SK-N-SH (cell line): ENCODE data around the gene PRDM5. TPM values are rescaled to one million over a fixed set of nuclear protein-coding genes. Genes with fewer than 3 reads are reported as not detected.

ENCODE experiments used
- CHD2 ChIP-seq: fragments of 150-350 bp; IDR thresholded peaks from 2 replicates; pipeline ENCODE4 v1.6.1; 2018; ENCODE audit warnings: low read length; ENCODE audit not compliant: partially characterized antibody
- ELF1 ChIP-seq: IDR thresholded peaks from 2 replicates; pipeline ENCODE4 v1.4.0; 2012
- EZH2phosphoT487 ChIP-seq: fragments of 200-600 bp; sonication (generic); IDR thresholded peaks from 2 replicates; pipeline ENCODE4 v1.6.1; 2017; ENCODE audit warnings: low read depth, mixed run types, mild to moderate bottlenecking, antibody characterized with exemption, moderate library complexity, borderline replicate concordance
- FOXJ3 ChIP-seq: sonication (generic); formaldehyde crosslinking; IDR thresholded peaks from 2 replicates; pipeline ENCODE4 v1.5.1; 2020; ENCODE audit warnings: mild to moderate bottlenecking, missing genetic modification reagents
- IRF3 ChIP-seq: fragments of 150-350 bp; IDR thresholded peaks from 2 replicates; pipeline ENCODE4 v1.6.1; 2016; ENCODE audit warnings: mild to moderate bottlenecking, low read depth, low read length
- MEF2A ChIP-seq: IDR thresholded peaks from 2 replicates; pipeline ENCODE4 v1.4.0; 2012; ENCODE audit warnings: low read depth, borderline replicate concordance
- NFIC ChIP-seq: IDR thresholded peaks from 2 replicates; pipeline ENCODE4 v1.4.0; 2012; ENCODE audit warnings: borderline replicate concordance
- RCOR1 ChIP-seq: fragments of 150-350 bp; IDR thresholded peaks from 2 replicates; pipeline ENCODE4 v1.6.1; 2017; ENCODE audit warnings: antibody characterized with exemption, low read length
- SIN3A ChIP-seq: IDR thresholded peaks from 2 replicates; pipeline ENCODE4 v1.6.1; 2012; ENCODE audit warnings: low read depth, mild to moderate bottlenecking, low read length, moderate library complexity, borderline replicate concordance
- TEAD4 ChIP-seq: IDR thresholded peaks from 2 replicates; pipeline ENCODE4 v1.4.0; 2012; ENCODE audit warnings: mild to moderate bottlenecking, borderline replicate concordance; ENCODE audit not compliant: insufficient read depth
- ZBTB33 ChIP-seq: IDR thresholded peaks from 2 replicates; pipeline ENCODE4 v1.4.0; 2012; ENCODE audit warnings: low read depth, borderline replicate concordance
- polyA plus RNA-seq, 3 experiments: library from polyadenylated mRNA; depleted of rRNA; stranded (reverse); fragments of >200 nt; gene quantifications; 2 replicates each; pipeline ENCODE4 v1.2.3, GENCODE V29; 2012
- TF ChIP-seq, protein P1 (sequence below): IDR thresholded peaks from 2 replicates; pipeline ENCODE4; 2012
- TF ChIP-seq, protein P2 (sequence below): IDR thresholded peaks from 2 replicates; pipeline ENCODE4 v1.6.1; 2012; ENCODE audit warnings: mild to moderate bottlenecking, low read depth, low read length, moderate library complexity

The PRDM5 gene
- polyA plus RNA-seq, 1 of the 3 experiments (the other 2 are of a cell fraction): 3.8 TPM

GRCh38 chr4:120725639-120726580 lies 196.6 kb downstream of the PRDM5 start (continued):
- TF ChIP-seq, protein P1, sequence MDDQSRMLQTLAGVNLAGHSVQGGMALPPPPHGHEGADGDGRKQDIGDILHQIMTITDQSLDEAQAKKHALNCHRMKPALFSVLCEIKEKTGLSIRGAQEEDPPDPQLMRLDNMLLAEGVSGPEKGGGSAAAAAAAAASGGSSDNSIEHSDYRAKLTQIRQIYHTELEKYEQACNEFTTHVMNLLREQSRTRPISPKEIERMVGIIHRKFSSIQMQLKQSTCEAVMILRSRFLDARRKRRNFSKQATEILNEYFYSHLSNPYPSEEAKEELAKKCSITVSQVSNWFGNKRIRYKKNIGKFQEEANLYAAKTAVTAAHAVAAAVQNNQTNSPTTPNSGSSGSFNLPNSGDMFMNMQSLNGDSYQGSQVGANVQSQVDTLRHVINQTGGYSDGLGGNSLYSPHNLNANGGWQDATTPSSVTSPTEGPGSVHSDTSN: no peak
- no peak for TF ChIP-seq IRF3
- TF ChIP-seq, protein P2, sequence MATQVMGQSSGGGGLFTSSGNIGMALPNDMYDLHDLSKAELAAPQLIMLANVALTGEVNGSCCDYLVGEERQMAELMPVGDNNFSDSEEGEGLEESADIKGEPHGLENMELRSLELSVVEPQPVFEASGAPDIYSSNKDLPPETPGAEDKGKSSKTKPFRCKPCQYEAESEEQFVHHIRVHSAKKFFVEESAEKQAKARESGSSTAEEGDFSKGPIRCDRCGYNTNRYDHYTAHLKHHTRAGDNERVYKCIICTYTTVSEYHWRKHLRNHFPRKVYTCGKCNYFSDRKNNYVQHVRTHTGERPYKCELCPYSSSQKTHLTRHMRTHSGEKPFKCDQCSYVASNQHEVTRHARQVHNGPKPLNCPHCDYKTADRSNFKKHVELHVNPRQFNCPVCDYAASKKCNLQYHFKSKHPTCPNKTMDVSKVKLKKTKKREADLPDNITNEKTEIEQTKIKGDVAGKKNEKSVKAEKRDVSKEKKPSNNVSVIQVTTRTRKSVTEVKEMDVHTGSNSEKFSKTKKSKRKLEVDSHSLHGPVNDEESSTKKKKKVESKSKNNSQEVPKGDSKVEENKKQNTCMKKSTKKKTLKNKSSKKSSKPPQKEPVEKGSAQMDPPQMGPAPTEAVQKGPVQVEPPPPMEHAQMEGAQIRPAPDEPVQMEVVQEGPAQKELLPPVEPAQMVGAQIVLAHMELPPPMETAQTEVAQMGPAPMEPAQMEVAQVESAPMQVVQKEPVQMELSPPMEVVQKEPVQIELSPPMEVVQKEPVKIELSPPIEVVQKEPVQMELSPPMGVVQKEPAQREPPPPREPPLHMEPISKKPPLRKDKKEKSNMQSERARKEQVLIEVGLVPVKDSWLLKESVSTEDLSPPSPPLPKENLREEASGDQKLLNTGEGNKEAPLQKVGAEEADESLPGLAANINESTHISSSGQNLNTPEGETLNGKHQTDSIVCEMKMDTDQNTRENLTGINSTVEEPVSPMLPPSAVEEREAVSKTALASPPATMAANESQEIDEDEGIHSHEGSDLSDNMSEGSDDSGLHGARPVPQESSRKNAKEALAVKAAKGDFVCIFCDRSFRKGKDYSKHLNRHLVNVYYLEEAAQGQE: no peak
- TF ChIP-seq MEF2A: no peak
- peak; percentile 54; the same call in 1 of the 2 replicates for TF ChIP-seq FOXJ3 (CRISPR knock-in tag)
- no peak for TF ChIP-seq SIN3A
- peak; percentile 54 for TF ChIP-seq CHD2
- no peak for TF ChIP-seq ELF1
- no peak for TF ChIP-seq TEAD4
- TF ChIP-seq NFIC: no peak
- no peak for TF ChIP-seq EZH2phosphoT487
- TF ChIP-seq RCOR1: no peak; the same call in 1 of the 2 replicates
- TF ChIP-seq ZBTB33: no peak
